ENCODE data around the gene SDK1.

- TF ChIP-seq BHLHE40 (IDR thresholded peaks at IDR 0.05; ENCODE audit: borderline replicate concordance) (no peak), NFRKB (IDR thresholded peaks at IDR 0.05) (no peak), SP1 (IDR thresholded peaks at IDR 0.05) (no peak), FOXM1 (IDR thresholded peaks at IDR 0.05; ENCODE audit: borderline replicate concordance) (no peak), FOXA1 (IDR thresholded peaks at IDR 0.05) (no peak), ARNT (IDR thresholded peaks at IDR 0.05) (no peak), ZNF384 (IDR thresholded peaks at IDR 0.05) (no peak)
Measured at GRCh38 chr7:4129481-4130122, 828.5 kb downstream of the SDK1 start.
